SK-N-SH (cell line): Measurements from ENCODE around the gene B3GALT2. TPM values are rescaled to one million over a fixed set of nuclear protein-coding genes. Genes with fewer than 3 reads are reported as not detected.
"Not testable (repeated sequence)": the region's sequence is repeated elsewhere in the genome, so short reads cannot be mapped to it uniquely, and the experiment has no call there.

Experiments
- CTCF ChIA-PET: fragments of 300-600, 350-600 bp; formaldehyde crosslinking; extraction: SDS; loops from one replicate; lab custom pipeline; 2021; lab: Yijun Ruan, JAX
- POLR2A ChIA-PET: fragments of 350-600 bp; sonication (Branson Sonifier 250); formaldehyde crosslinking; extraction: SDS; loops from one replicate; lab custom pipeline; 2020; ENCODE audit warnings: antibody characterized with exemption, inconsistent platforms; lab: Yijun Ruan, JAX
- DNase-seq: peaks from one replicate; pipeline ENCODE4 v3.0.0; 2012
- H2AFZ ChIP-seq: fragments of 200-600 bp; sonication (generic); 2 replicates; pipeline ENCODE4 v1.8.1; 2016; ENCODE audit warnings: antibody characterized with exemption, mild to moderate bottlenecking, low read depth
- H3F3A ChIP-seq: fragments of 200-600 bp; sonication (generic); replicated peaks from 2 replicates; pipeline ENCODE3; 2016; ENCODE audit warnings: antibody characterized with exemption, mild to moderate bottlenecking; ENCODE audit not compliant: insufficient read depth
- H3K27ac ChIP-seq, 2 experiments: fragments of 200-500 bp in 1 of 2; fragments of 200-600 bp in 1 of 2; sonication (Bioruptor generic) in 1 of 2; sonication (generic), shearing (Covaris generic) in 1 of 2; 2 replicates each; pipeline versions ENCODE4 v1.5.1 to v1.6.1; 2014 to 2016; ENCODE audit warnings: low read depth in 2 of 2, inconsistent platforms in 1 of 2, low read length in 1 of 2, mild to moderate bottlenecking in 1 of 2, mixed read lengths in 1 of 2
- H3K27me3 ChIP-seq: fragments of 200-600 bp; sonication (generic), shearing (Covaris generic); 2 replicates; pipeline ENCODE4 v1.6.1; 2016; ENCODE audit warnings: mixed run types; ENCODE audit not compliant: insufficient read depth
- H3K36me3 ChIP-seq, 2 experiments: fragments of 200-500 bp in 1 of 2; fragments of 200-600 bp in 1 of 2; sonication (Bioruptor generic) in 1 of 2; sonication (generic) in 1 of 2; replicated peaks in 1 of 2; 2 replicates each; pipeline versions ENCODE3 to v1.5.1; 2014 to 2016; ENCODE audit warnings: low read length in 1 of 2, mild to moderate bottlenecking in 1 of 2; ENCODE audit not compliant: insufficient read depth in 2 of 2, control insufficient read depth in 1 of 2
- H3K4me1 ChIP-seq, 2 experiments: fragments of 200-500 bp in 1 of 2; fragments of 200-600 bp in 1 of 2; sonication (Bioruptor generic) in 1 of 2; sonication (generic), shearing (Covaris generic) in 1 of 2; 2 replicates each; pipeline versions ENCODE4 v1.5.1 to v1.6.1; 2014 to 2016; ENCODE audit warnings: low read depth in 1 of 2, low read length in 1 of 2, mixed run types in 1 of 2; ENCODE audit not compliant: insufficient read depth in 2 of 2, control insufficient read depth in 1 of 2
- H3K4me2 ChIP-seq: fragments of 200-600 bp; sonication (generic), shearing (Covaris generic); 2 replicates; pipeline ENCODE4 v1.6.1; 2017; ENCODE audit warnings: mixed run types
- H3K4me3 ChIP-seq, 2 experiments: fragments of 200-500 bp in 1 of 2; fragments of 200-600 bp in 1 of 2; sonication (Bioruptor generic) in 1 of 2; sonication (generic), shearing (Covaris generic) in 1 of 2; 2 replicates each; pipeline versions ENCODE4 v1.5.1 to v1.8.1; 2014 to 2016; ENCODE audit warnings: low read depth in 2 of 2, inconsistent platforms in 1 of 2, low read length in 1 of 2, mild to moderate bottlenecking in 1 of 2, mixed read lengths in 1 of 2, moderate library complexity in 1 of 2
- H3K79me2 ChIP-seq: fragments of 200-600 bp; sonication (generic); 2 replicates; pipeline ENCODE4 v1.8.1; 2017; ENCODE audit warnings: mild to moderate bottlenecking; ENCODE audit not compliant: insufficient read depth
- H3K9ac ChIP-seq: fragments of 200-600 bp; sonication (generic); 2 replicates; pipeline ENCODE4 v1.6.1; 2017; ENCODE audit warnings: mixed run types
- H3K9me2 ChIP-seq: fragments of 200-600 bp; sonication (generic); 2 replicates; pipeline ENCODE4 v1.6.1; 2017; ENCODE audit warnings: mixed run types
- H3K9me3 ChIP-seq: fragments of 200-600 bp; sonication (generic); 2 replicates; pipeline ENCODE4 v1.6.1; 2017; ENCODE audit warnings: mixed run types, mild to moderate bottlenecking, moderate library complexity
- H4K20me1 ChIP-seq: fragments of 200-600 bp; sonication (generic); 2 replicates; pipeline ENCODE4 v1.6.1; 2017; ENCODE audit warnings: mild to moderate bottlenecking, mixed run types; ENCODE audit not compliant: insufficient read depth
- FOSL2 ChIP-seq: IDR thresholded peaks from 2 replicates; pipeline ENCODE4 v1.4.0; 2012; ENCODE audit warnings: low read depth, mild to moderate bottlenecking, moderate library complexity, borderline replicate concordance
- MXI1 ChIP-seq: IDR thresholded peaks from 2 replicates; pipeline ENCODE4 v1.6.1; 2012; ENCODE audit warnings: mild to moderate bottlenecking, low read depth, low read length, improper control_type of control experiment
- POLR2AphosphoS5 ChIP-seq: IDR thresholded peaks from 2 replicates; pipeline ENCODE4 v1.6.1; 2012; ENCODE audit warnings: low read depth, low read length
- RAD21 ChIP-seq: IDR thresholded peaks from 2 replicates; pipeline ENCODE4 v1.6.1; 2012; ENCODE audit warnings: mild to moderate bottlenecking, low read length
- SMC3 ChIP-seq: IDR thresholded peaks from 2 replicates; pipeline ENCODE4 v1.6.1; 2012; ENCODE audit warnings: low read depth, low read length, improper control_type of control experiment
- TAF1 ChIP-seq: IDR thresholded peaks from 2 replicates; pipeline ENCODE4 v1.6.1; 2012; ENCODE audit warnings: low read depth, mild to moderate bottlenecking, low read length, moderate library complexity, borderline replicate concordance
- TEAD4 ChIP-seq: IDR thresholded peaks from 2 replicates; pipeline ENCODE4 v1.4.0; 2012; ENCODE audit warnings: mild to moderate bottlenecking, borderline replicate concordance; ENCODE audit not compliant: insufficient read depth
- WGBS: methylation state at CpG from one replicate; pipeline ENCODE4 v1.1.6; 2017; ENCODE audit warnings: low lambda C conversion rate; 5-methylcytosine and 5-hydroxymethylcytosine counted together
- polyA plus RNA-seq, 3 experiments: library from polyadenylated mRNA; depleted of rRNA; stranded (reverse); fragments of >200 nt; gene quantifications; 2 replicates each; pipeline ENCODE4 v1.2.3, GENCODE V29; 2012
- TF ChIP-seq, protein P1 (sequence below): IDR thresholded peaks from 2 replicates; pipeline ENCODE4 v1.4.0; 2012; ENCODE audit warnings: low read depth, borderline replicate concordance
- TF ChIP-seq, protein P2 (sequence below): IDR thresholded peaks from 2 replicates; pipeline ENCODE4 v1.4.0; 2012; ENCODE audit warnings: low read depth

Gene B3GALT2
- polyA plus RNA-seq, 1 of the 3 experiments (the other 2 are of a cell fraction): 0.23 TPM

- Histone ChIP-seq H3K9me3 (no peaks in the 10 kb centered on the region), H3K9ac (no peak overlapping the region)
- TF ChIP-seq FOSL2: no peak
- no peak for TF ChIP-seq SMC3
- no peak for TF ChIP-seq TEAD4
- TF ChIP-seq TAF1: no peak
- TF ChIP-seq, protein P1, sequence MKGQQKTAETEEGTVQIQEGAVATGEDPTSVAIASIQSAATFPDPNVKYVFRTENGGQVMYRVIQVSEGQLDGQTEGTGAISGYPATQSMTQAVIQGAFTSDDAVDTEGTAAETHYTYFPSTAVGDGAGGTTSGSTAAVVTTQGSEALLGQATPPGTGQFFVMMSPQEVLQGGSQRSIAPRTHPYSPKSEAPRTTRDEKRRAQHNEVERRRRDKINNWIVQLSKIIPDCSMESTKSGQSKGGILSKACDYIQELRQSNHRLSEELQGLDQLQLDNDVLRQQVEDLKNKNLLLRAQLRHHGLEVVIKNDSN: no peak
- TF ChIP-seq, protein P2, sequence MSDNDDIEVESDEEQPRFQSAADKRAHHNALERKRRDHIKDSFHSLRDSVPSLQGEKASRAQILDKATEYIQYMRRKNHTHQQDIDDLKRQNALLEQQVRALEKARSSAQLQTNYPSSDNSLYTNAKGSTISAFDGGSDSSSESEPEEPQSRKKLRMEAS: no peak
- no peak for TF ChIP-seq POLR2AphosphoS5
- TF ChIP-seq MXI1: no peak
- TF ChIP-seq RAD21: no peak
- TF ChIP-seq, all 33 proteins: peak for 0
- H3K9me2 ChIP-seq: no peaks in the 10 kb centered on the region
- H2AFZ ChIP-seq: no peak overlapping the region
- H3K27me3 ChIP-seq: no peaks in the 10 kb centered on the region
- peaks cover 30 to 37% of the 10 kb centered on the region in 2 experiments; a peak in 3 of 4 replicates for H3K4me1 ChIP-seq
- peaks cover 6 to 8% of the 10 kb centered on the region in 2 experiments for H3K36me3 ChIP-seq
- peaks cover 72% of the 10 kb centered on the region for H3K79me2 ChIP-seq
- POLR2A ChIA-PET: no interaction called here
- CTCF ChIA-PET: interaction anchor here (1.0 to 2.0 kb wide), 3 partner anchors 17 to 149 kb away, joined by 3 to 5 read pairs (median 3); no protein-coding TSS in a partner anchor
- peaks cover 7% of the 10 kb centered on the region for H3F3A ChIP-seq
- H3K4me2 ChIP-seq: no peak overlapping the region
- DNase-seq: no peak
- WGBS: 95% methylated on average over 3 of the region's 3 CpGs
- H3K27ac ChIP-seq: no peak overlapping the region; a peak in 1 of 4 replicates
- H4K20me1 ChIP-seq: peaks cover 9% of the 10 kb centered on the region; the same call in 1 of the 2 replicates
- no peak overlapping the region for H3K4me3 ChIP-seq
These were observed 3.2 kb upstream of the B3GALT2 start for GRCh38 chr1:193189442-193190095.

GRCh38 chr1:193188915-193189314 is 2.5 kb upstream of the B3GALT2 start:
- Histone ChIP-seq H3K79me2 (peaks cover 76% of the 10 kb centered on the region), H3K4me1 (peaks cover 30 to 39% of the 10 kb centered on the region in 2 experiments; a peak in 3 of 4 replicates)
- H3K9me3 ChIP-seq, H3K4me2 ChIP-seq, H3K9ac ChIP-seq, H3F3A ChIP-seq, H3K27ac ChIP-seq, H3K9me2 ChIP-seq, H3K4me3 ChIP-seq, H3K27me3 ChIP-seq, H2AFZ ChIP-seq, H3K36me3 ChIP-seq, DNase-seq, POLR2A ChIA-PET, H4K20me1 ChIP-seq: not testable (repeated sequence)
- over 99% methylated on average over 7 of the region's 7 CpGs for WGBS
- CTCF ChIA-PET: interaction anchor here (2.0 kb wide), 1 partner anchor 149 kb away, joined by 5 read pairs; no protein-coding TSS in a partner anchor
